Activated CD4-positive, alpha-beta T cell treated with anti-CD3 and anti-CD28 coated beads, Interleukin-2, Interleukin-4, amounts not matched to agents 100 ng/mL and 50 ng/mL, durations not matched to agents 16 hours and 8 hours (primary cell): ENCODE results near the gene ZNF101.

ENCODE experiments used
- DNase-seq: peaks from one replicate; pipeline ENCODE4 v3.0.0-alpha.2; 2020; ENCODE audit warnings: low spot score

Gene ZNF101

DNA sequence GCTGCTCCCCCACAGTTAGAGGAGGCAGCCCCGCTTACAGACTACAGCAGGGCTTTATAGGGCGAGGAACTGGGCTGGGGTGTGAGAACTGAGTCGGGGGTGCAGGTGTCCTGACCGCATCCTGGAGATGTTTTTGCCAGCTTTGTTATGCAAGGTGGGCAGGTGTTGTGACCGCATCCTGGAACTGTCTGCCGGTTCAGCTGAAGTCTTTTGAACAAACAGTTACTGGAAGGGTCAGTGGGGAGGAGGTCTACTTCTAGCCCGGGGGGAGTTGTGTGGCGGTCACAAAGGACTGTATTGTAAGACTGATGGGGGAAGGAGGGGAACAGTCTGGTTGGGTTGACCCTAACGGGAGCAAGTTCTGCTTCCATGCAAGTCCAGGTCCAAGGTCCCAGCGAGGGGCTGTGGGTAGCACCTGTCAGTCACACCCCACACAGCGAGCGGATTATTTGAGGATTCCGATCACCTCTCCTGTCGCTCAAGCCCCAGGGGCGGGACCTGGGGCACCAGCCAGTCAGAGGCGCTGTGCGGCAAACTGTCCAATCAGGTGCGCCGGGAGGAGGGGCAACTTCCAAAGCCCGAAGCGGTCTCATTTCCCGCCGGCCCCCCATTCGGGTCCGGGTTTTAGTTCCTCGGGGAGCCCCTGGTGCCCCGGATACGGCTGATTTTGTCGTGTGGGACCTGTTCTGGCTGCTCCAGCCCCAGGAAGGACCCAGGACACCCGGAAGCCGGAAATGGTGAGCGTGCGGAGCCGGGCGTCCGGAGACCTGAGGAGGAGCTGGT is at the start of gene ZNF101:
ZNF101 (plus strand) TSS at position 610 of the 783 bp plus-strand sequence; CDS start at position 735, 125 bp downstream.
- DNase-seq, result peak; percentile 98

DNA sequence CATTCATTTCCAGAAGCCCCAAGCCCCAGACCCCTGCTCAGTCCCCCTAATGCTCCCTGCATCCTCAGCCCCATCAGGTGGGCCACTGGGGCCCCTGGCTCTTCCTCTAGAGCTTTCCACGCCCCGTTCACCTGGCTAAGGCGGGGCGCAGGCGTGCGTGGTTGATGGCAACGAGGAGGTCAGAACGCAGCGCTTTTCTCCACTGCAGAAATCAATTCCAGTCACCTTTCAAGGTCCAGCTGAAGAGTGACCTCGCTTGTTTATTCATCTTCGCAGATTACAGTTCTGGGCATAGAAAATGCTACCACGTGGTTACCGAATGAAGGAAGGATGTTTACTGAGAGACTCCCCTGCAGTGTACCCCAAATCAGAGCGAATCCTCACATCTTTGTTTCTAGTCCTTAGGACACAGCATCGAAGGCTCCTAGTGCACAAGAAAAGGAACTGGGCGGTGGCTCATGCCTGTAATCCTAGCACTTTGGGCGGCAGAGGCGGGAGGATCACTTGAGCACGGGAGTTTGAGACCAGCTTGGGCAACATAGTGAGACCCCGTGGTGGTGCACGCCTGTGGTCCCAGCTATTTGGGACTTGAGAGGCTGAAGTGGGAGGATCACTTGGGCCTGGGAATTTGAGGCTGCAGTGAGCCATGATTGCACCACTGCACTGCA is 49.3 kb upstream of the ZNF101 start:
- no peak for DNase-seq

DNA sequence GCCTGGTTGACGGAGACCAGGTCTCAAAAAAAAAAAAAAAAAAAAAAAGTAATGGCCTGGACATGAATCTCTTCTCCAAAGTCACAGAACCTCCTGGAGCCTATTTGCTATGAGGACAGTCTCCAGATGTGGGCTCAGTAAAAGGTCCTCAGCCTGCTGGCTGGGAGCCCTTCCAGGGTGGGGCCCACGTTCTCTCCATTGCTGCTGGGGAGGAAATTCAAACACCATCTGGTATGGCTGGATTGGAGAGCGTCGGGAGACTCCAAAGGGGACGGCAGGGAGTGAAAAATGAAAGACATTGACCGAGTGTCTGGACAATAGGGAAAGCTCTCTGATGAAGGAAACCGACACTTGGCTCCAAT is 48.8 kb upstream of the ZNF101 start:
- no peak for DNase-seq

DNA sequence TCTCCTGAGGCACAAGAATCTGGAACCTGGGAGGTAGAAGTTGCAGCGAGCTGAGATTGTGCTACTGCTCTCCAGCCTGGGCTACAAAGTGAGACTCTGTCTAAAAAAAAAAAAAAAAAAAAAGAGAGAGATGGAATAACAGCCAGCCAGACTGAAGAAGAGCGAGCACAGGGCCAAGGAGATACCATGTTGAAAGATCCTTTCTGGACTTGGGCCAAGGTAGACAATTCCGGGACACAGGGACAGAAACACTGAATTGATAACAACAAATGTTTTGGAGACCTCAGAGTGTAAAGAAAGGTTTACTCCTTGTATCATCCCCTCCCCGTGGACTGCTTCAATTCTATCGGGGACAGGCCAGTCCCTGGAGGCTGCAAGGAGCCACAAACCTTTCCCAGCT is 45.3 kb upstream of the ZNF101 start:
- no peak for DNase-seq

DNA sequence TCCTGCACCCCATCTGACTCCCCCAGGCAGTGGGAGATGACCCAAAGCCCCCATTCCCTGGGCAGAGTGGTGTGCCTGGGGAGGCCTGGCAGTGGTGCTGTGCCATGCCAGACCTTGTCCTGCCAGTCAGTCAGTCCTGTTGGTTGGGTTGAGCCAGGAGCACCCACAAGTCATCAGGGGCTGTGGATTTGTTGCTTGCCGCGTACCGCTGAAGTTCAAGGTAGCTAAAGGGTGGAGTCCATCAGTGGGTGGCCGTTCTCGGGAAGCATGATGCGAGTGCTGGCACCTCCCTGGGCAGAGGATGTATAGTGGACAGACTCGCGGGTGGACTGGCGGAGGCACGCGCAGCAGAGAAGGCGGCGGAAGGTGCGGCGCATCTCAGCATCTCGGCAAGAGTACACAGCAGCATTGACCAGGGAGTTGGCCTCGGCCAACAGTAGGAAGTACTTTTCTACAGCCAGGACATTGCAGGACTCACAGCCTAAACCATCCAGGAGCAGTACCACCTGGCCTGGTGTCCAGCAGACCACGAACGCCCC is 44.5 kb upstream of the ZNF101 start:
- no peak for DNase-seq

DNA sequence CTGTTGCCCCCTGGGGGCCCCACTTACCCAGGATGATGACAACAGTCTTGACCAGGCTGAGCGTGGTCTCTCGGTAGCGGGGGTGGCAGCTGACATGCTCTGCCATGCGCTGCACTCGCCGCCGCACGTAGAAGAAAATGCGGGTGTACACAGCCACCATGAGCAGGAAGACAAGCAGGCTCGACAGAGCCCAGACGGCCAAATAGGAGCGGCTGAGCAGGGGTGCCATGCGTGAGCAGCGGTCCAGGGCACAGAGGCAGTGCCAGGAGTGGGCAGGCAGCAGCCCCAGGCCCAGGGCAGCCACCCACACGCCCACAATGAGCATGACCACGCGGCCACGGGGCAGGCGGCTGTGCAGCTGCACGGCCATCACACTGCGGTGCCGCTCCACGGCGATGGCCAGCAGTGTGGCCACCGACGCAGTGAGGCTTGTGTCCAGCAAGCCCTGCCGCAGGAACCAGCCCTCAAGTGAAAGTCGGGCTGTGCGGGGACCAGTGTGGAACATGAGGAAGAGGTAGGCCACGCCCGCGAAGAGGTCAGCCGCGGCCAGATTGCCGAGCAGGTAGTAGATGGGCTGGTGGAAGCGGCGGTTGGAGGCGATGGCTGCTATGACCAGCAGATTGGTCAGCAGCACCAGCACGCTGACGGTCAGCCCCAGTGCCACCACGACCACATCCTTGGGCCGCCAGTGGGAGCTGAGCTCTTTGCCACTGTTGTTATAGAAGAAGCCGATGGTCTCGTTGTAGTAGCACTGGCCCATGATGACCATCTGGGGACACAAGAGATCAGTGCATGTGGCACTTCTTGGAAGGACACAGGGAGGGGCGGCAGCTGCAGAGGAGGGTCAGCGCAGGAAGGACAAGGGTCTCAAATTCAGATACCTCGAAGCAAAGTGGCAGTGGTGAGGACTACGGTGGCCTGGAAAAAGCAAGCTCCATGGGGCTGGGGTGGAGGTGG is 41.8 kb upstream of the ZNF101 start:
- DNase-seq, result no peak

DNA sequence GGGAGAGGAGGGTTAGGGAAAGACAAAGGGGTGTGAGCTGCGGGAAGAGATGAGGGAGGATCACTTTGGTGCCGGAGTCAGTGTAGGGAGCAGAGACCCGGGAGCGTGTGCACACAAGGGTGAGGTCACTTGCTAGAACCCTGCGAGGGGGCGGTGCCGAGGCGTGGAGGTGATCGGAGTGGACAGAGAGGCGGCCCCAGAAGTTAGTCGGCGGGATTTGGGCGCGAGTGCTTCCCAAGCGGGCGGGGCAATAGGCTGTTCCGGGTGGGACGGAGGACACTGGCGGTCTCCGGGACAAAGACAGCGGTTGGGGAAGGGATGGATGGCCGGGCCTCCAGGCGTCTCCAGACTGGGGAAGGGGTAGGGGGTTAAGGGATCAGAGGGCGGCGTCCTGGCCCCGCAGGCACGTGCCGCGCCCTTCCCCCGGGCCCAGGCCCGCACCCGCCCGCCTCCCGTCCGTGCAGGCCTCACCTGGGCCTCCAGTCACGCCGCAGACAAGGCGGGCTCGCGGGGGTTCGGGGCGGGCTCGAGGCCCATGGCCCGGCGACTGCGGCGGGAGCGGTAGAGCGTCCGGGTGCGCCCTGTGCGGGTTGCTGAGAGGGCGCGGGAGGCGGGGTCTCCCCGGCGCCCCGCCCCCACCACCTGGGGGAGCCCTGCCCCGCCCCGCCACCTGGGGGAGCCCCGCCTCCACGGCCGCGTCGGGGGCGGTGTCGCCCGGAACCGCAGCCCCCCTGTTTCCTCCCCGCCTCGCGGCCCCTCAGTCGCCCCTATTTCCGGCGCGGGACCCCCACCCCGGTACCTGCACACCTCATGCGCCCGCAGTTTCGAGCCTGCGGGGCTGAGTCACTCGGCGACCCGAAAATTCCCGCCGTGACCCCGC is 40.8 kb upstream of the ZNF101 start, which contains the start of gene LPAR2:
LPAR2 (minus strand) TSS at position 600 of the 880 bp plus-strand sequence. CDS start 945 bp downstream, outside the sequence.
- peak; percentile 57 for DNase-seq

DNA sequence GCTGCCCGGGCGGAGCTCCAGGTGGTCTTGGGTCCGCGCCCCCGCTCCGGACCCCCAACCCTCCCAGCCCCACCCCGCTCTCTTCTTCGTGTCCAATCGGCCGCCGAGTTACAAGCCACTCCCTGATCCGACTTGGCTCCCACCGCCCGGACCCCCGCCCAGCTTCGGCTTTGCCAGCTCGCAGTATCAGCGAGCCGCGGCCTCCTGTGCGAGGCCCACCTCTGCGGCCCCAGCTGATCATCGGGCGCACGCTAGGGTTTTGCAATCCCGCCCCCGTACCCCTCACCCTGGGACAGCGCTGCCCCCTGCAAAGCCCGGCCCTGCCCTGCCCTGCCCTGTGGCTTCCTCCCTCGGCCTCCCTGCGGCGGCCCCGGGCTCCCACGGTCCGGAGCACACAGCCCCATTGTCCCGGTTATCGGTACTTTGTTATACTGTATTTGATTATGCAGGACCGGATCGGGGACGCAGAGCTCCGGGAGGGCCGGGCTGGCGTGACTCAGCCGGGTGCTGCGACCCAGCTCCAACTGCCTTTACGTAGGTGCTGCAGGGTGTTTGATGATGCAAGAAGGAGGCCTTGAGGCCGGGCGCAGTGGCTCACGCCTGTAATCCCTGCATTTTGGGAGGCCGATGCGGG is 40.0 kb upstream of the ZNF101 start:
- peak; percentile 16 for DNase-seq

DNA sequence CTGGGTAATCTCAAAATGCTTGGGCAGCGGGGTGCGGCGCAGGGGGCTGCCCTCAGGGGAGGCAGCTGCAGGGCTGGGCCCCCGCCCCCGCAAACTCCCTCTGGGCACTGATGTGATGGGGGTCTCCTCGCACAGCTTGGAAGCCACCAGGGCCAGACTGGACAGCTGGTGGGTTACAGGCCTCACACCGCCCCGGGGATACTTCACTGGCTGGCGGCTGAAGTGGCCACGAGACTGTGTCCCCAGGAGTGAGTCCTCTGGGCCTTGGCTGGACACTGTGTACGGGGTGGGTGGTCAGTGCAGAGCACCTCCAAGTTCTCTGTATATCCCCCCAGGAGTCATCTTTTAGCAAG is 38.6 kb upstream of the ZNF101 start:
- DNase-seq, result no peak

DNA sequence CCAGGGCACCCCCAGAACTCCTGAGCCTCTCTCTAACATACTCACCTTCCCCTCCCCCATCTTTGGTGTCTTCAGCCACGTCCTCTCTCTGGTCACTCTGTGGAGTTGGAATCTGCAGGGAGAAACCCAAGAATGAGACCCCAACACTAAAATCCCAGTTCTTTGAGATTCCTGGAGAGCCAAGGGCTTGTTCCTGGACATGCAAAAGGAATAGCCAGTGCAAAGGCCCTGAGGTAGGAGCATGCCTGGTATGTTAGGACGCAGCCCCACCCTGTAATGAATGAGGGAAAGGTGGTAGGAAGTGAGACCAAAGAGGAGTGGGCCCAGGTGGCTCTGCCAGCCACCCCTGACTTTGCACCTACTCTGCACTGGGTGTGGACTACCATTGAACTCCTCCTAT is 38.2 kb upstream of the ZNF101 start:
- DNase-seq, result no peak

DNA sequence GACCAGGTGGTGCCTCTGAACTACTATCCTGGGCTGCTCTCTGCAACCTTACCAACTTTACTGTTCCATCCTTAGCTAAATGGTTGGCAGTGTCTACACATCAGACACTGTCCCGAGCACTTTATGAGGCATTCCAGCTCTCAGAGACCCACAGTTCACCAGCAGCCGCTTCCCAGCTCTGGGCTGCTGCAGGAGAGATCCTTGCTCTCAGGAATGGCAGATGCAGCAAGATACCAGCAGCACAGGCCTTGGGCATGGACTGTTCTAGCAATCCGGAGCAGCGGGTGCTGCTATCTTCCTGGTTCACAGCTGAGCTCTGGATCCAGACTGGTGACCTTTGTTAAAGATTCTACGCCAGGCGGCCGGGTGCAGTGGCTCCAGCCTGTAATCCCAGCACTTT is 37.3 kb upstream of the ZNF101 start:
- DNase-seq, result no peak

DNA sequence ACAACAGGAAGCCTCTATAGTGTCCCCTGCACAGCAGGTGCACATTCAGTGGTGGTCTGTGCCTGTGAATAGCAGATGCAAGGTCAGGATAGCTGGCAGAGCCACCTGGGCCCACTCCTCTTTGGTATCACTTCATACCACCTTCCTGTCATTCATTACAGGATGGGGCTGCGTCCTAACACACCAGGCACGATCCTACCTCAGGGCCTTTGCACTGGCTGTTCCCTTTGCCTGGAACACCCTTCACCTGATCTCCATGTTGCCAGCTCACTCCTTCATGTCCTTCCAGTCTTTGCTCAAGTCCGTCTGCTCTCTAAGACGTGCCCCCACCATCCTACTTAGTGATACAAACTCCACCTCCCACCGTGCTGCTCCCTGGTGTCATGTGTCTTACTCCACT is 36.0 kb upstream of the ZNF101 start:
- no peak for DNase-seq

DNA sequence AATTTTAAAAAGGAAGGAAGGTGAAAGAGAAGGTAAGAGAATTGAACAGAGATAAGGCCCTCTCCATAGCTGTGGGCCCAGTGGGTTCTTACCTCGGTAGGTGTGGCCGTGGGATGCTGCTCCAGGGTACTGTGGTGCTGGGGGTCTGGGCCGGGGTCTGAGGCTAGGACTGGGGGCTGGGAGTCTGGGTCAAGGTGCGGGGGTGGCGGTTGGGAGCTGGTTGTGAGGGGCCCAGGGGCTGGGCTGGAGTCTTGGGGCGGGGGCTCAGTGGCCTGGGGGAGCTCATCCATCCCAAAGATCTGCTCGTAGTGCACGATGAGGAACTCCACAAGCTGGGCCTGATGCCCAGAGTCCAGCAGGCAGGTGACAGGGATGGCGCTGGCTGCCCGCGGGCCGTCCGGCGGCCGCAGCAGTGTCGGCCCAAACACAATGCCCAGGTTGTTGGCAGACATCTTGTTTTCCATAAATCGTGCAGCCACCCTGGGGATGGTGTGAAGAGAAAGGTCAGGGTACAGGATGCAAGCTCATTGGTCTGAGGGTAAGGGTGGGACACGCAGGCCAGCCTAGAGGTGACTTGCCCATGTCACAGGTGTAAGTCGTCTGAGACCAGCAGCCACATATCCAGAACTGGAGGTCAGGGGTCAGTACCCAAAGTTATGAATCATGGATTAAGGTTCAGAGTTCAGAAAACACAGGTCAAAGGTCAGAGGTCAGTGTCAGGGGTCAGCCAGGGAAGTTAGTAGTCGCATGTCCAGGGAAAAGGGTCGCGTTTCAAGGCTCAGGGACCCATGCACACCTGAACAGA is 34.7 kb upstream of the ZNF101 start:
- DNase-seq, result no peak

DNA sequence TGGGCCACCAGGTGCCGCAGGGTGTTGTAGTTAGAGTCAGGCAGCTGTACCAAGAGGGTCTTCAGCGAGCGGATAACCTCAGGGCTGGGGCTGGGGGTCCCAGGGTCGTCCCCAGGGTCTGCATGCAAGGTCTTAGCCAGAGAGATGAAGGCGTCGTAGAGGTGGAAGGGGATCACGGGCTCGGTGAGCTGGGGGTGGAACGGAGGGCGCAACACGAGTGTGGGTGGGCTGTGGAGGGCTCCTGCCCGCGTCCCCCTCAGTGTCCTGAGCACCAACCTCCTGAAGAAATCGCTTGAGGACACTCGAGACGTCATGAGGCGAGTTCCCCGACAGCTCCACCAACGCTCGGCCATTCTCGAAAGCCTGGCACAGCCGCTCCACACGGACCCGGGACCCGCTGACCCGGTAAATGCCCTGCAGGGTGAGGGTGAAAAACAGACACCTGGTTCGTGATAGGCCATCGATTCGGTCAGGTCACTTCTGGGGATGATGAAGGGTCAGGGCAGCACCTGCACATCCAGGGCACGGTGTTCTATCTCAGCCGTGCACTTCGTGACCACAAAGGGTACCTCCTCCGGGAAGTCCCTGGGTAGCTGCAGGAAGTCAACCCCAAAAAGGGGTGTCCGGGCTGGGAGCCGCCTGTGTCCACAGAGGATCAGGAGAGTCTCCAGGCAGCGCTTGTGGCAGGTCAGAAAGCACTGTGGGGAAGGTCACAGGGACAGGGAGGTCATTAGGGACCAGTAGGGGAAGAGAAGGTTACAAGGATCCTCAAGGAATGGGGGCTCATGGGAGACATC is 33.9 kb upstream of the ZNF101 start:
- no peak for DNase-seq

DNA sequence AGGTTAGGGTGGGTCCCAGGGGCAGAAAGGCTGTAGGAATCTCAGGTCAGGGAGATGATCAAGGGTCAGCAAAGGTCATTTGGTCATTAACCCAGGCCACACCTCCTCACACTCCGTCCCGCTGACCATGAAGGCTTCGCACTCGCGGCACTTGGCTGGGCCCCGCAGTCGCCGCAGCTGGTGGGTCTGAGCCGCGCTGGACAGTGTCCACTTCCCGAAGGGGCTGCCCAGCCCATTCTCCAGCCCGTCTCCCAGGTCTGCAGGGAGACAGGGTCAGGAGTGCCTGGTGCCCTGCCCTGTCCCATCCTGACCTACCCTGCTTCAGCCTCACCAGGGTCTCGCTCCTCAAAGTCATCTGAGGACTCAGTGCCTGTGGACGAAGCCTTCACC is 33.3 kb upstream of the ZNF101 start:
- no peak for DNase-seq

DNA sequence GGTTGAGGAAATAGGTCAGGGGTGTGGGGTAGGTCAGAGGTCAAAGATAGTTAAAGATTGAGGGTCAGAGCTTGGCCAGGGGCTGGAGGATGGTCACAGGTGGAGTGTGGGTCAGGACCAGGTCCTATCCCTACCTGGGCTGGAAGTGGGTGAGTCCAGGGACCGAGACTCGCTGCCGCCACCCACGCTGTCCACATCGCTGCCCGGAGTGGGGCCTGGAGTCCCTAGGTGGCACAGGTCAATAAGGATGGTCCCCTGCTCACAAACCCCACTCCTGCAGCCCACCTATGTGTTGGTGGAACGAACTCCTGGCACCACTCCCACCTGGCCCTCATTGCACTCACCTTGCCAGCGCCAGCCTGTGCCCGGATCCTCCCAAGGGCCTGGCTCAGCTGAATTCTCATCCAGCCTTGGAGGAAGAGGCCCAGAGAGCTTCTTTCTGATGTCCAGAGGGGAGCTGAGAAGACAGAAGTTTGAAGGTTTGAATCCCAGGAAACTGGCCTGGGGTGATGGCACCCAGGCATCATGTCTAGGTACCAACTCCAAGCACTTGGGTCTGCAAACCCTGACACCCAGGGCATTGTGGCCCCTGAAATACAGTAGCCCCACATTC is 32.0 kb upstream of the ZNF101 start:
- no peak for DNase-seq

DNA sequence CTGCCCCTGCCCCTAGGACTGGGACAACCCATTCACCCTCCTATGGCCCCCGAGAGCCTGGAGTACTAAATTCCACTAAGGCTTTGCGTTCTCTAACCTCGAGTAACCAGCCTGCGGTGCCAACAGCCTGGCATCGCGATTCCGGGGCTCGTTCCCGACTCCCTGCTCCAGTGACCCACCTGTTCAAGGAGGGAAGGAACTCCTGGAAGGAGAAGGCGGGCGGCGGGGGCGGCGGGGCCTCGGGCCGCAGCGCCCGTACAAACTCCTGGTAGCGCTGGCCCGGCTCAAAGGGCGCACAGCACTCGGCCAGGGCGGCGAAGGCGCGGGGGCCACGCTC is 31.5 kb upstream of the ZNF101 start:
- no peak for DNase-seq

DNA sequence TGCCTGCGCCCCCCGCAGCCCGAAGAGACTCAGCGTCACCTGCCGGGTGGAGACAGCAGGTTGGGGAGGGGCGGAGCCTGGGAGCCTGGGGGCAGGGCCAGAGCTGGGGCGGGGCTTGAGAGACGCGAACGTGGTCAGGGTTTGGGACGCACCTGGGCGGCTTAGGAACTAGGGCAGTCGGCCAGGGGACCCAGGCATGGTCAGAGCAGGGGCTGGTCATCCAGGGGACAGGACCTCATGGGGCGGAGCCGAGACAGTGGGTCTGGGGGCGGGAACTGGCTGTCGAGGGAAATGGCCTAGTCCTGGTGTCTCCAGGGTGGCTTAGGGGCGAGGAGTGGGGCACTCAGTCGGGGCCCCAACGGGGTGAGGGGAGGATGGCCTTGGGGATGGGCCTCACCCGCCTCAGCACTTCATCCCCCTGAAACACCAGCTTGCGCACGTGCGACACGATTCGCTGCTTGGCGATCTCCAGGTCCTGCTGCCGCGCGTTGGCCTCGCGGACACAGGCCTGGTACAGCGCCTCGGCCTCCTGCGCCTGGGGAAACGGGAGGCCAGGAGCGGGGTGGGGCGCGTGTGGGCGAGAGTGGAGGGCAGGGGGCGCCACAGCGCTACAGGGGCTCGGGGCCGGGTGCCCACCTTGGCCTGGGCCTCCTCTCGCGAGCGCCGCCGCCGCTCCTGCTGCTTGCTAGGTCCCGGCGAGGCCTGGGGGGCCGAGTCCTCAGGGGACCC is 31.0 kb upstream of the ZNF101 start:
- DNase-seq, result no peak
